HepG2 (cell line): ENCODE results near the gene GPS1. TPM values are rescaled to one million over a fixed set of nuclear protein-coding genes. Genes with fewer than 3 reads are reported as not detected.

ENCODE experiments used
- ATAC-seq: fragments of 200-7000 bp; cut with Tn5 transposase; 3 replicates; pipeline ENCODE4 v1.9.1; 2020; ENCODE audit warnings: mild to moderate bottlenecking, moderate library complexity
- BruUV-seq: library from RNA; stranded (reverse); fragments of 400-500 nt; replicated peaks from 2 replicates; lab custom pipeline; 2021; lab: Mats Ljungman, UMichigan
- CTCF ChIA-PET: fragments of 300-600 bp; formaldehyde crosslinking; extraction: SDS; loops from one replicate; lab custom pipeline; 2021; ENCODE audit warnings: low total read pairs, inconsistent platforms, low intra/inter-chr PET ratio; lab: Yijun Ruan, JAX
- POLR2A ChIA-PET: fragments of 350-600 bp; sonication (Branson Sonifier 250); formaldehyde crosslinking; loops from one replicate; lab custom pipeline; 2020; ENCODE audit warnings: antibody characterized with exemption, inconsistent platforms; lab: Yijun Ruan, JAX
- DNase-seq: peaks from one replicate; pipeline ENCODE4 v3.0.0-alpha.2; 2015; ENCODE audit warnings: low spot score
- FAIRE-seq: peaks from 3 replicates; lab custom pipeline; 2011; peaks lifted over from hg19 to GRCh38; lab: Jason Lieb, UNC
- H2AFZ ChIP-seq: one replicate; pipeline ENCODE4 v1.6.1; 2011; ENCODE audit warnings: low read length, inconsistent platforms
- H3K27ac ChIP-seq: fragments of 300-600 bp; 3 replicates; pipeline ENCODE4 v1.8.0; 2011; ENCODE audit warnings: mixed run types, mild to moderate bottlenecking, mixed read lengths, low read length, inconsistent platforms; ENCODE audit not compliant: insufficient read depth; ENCODE audit errors: extremely low read length
- H3K27me3 ChIP-seq, 2 experiments: fragments of 200-600 bp in 1 of 2; 2 replicates in 1 of 2; 3 replicates in 1 of 2; pipeline versions ENCODE4 v1.6.0 to v1.8.0; 2011; ENCODE audit warnings: low read length in 2 of 2, mild to moderate bottlenecking in 2 of 2, moderate library complexity in 2 of 2, inconsistent platforms in 1 of 2; ENCODE audit not compliant: insufficient read depth in 2 of 2, control insufficient read depth in 1 of 2
- H3K36me3 ChIP-seq, 2 experiments: fragments of 200-600 bp in 1 of 2; replicated peaks in 1 of 2; 2 replicates in 1 of 2; 3 replicates in 1 of 2; pipeline versions ENCODE4 v1.5.1 to v1.8.0; 2011; ENCODE audit warnings: low read length in 2 of 2, inconsistent platforms in 1 of 2; ENCODE audit not compliant: insufficient read depth in 2 of 2, control insufficient read depth in 1 of 2
- H3K4me1 ChIP-seq: 2 replicates; pipeline ENCODE4 v1.5.1; 2012; ENCODE audit warnings: low read length, inconsistent platforms; ENCODE audit not compliant: insufficient read depth
- H3K4me2 ChIP-seq: 2 replicates; pipeline ENCODE4 v1.6.0; 2011; ENCODE audit warnings: low read depth, low read length, inconsistent platforms
- H3K4me3 ChIP-seq, 3 experiments: fragments of 200-600 bp in 1 of 3; sonication (generic), shearing (Covaris generic) in 1 of 3; replicated peaks in 1 of 3; 2 replicates each; pipeline ENCODE4 v1.5.1; 2011 to 2016; ENCODE audit warnings: low read length in 3 of 3, inconsistent platforms in 2 of 3, low read depth in 2 of 3, mild to moderate bottlenecking in 2 of 3, control low read depth in 1 of 3, mixed read lengths in 1 of 3; ENCODE audit not compliant: insufficient read depth in 1 of 3
- H3K79me2 ChIP-seq: one replicate; pipeline ENCODE4 v1.6.1; 2011; ENCODE audit warnings: low read length, inconsistent platforms; ENCODE audit not compliant: insufficient read depth
- H3K9ac ChIP-seq: 2 replicates; pipeline ENCODE4 v1.6.0; 2011; ENCODE audit warnings: mild to moderate bottlenecking, low read depth, low read length, inconsistent platforms; ENCODE audit not compliant: insufficient read depth
- H3K9me3 ChIP-seq: 2 replicates; pipeline ENCODE4 v1.5.1; 2012; ENCODE audit warnings: mild to moderate bottlenecking, low read length
- H4K20me1 ChIP-seq: 2 replicates; pipeline ENCODE4 v1.6.0; 2011; ENCODE audit warnings: inconsistent platforms, mild to moderate bottlenecking, low read length, moderate library complexity; ENCODE audit not compliant: insufficient read depth
- ELF1 ChIP-seq: sonication (generic); formaldehyde crosslinking; IDR thresholded peaks from 2 replicates; pipeline ENCODE4 v1.4.0; 2020; ENCODE audit warnings: missing genetic modification reagents
- GMEB2 ChIP-seq: IDR thresholded peaks from 2 replicates; pipeline ENCODE4 v1.6.1; 2016; ENCODE audit warnings: missing biosample characterization, missing genetic modification reagents, low read depth
- POLR2G ChIP-seq: fragments of 200-400 bp; formaldehyde crosslinking; IDR thresholded peaks from 2 replicates; pipeline ENCODE4 v1.6.1; 2018; ENCODE audit warnings: mild to moderate bottlenecking, low read depth, low read length, moderate library complexity
- SYNCRIP ChIP-seq: fragments of 200-400 bp; formaldehyde crosslinking; IDR thresholded peaks from 2 replicates; pipeline ENCODE4 v1.6.1; 2018; ENCODE audit warnings: mild to moderate bottlenecking, low read depth, low read length; ENCODE audit not compliant: insufficient read depth
- ZBTB4 ChIP-seq: sonication (generic); formaldehyde crosslinking; IDR thresholded peaks from 2 replicates; pipeline ENCODE4 v1.4.0; 2020; ENCODE audit warnings: missing genetic modification reagents, mild to moderate bottlenecking, borderline replicate concordance
- WGBS: methylation state at CpG from one replicate; pipeline ENCODE4 v1.1.6; 2017; ENCODE audit warnings: low lambda C conversion rate; 5-methylcytosine and 5-hydroxymethylcytosine counted together
- in situ Hi-C: cut with HindIII; loops from 2 replicates; pipeline ENCODE4 v1.10.0; 2017; ENCODE audit warnings: low pct_unique_long_range_greater_than_20kb; ENCODE audit not compliant: extremely low pct_ligation_motif_present
- intact Hi-C: fragments of 100-400 bp; cut with micrococcal nuclease; formaldehyde crosslinking; loops from one replicate; pipeline ENCODE4 v1.10.0; 2022; ENCODE audit not compliant: unreplicated experiment
- polyA plus RNA-seq, 8 experiments: library from polyadenylated mRNA; depleted of rRNA in 3 of 8; stranded (reverse) in 7 of 8; unstranded in 1 of 8; fragments of >200 nt; fragmentation: Illumina TruSeq in 4 of 8; extraction: Trizol in 4 of 8; gene quantifications; 2 replicates each; pipeline versions ENCODE4 v1.2.1 to v1.2.3, GENCODE V29; 2011 to 2016; ENCODE audit warnings: low read depth in 4 of 8, missing spikeins in 1 of 8, mixed read lengths in 1 of 8; ENCODE audit not compliant: insufficient read depth in 1 of 8
- total RNA-seq, 5 experiments: library from RNA; depleted of rRNA; stranded (reverse); fragments of >200 nt; fragmentation: Illumina TruSeq; extraction: Trizol; gene quantifications; 2 replicates each; pipeline ENCODE4 v1.2.3, GENCODE V29; 2016; ENCODE audit warnings: low read depth in 1 of 5
- TF ChIP-seq, protein P1 (sequence below): sonication (generic); formaldehyde crosslinking; IDR thresholded peaks from 2 replicates; pipeline ENCODE4 v1.9.0; 2022; ENCODE audit warnings: missing genetic modification reagents, mild to moderate bottlenecking, borderline replicate concordance
- TF ChIP-seq, protein P2 (sequence below): IDR thresholded peaks from 2 replicates; pipeline ENCODE4 v1.6.1; 2012; ENCODE audit warnings: low read depth, low read length, improper control_type of control experiment
- TF ChIP-seq, protein P3 (sequence below): sonication (generic); formaldehyde crosslinking; IDR thresholded peaks from 2 replicates; pipeline ENCODE4 v1.4.0; 2020; ENCODE audit warnings: missing genetic modification reagents

Gene GPS1
- total and polyA plus RNA-seq, 2 of the 13 experiments (the other 11 are each of a cell fraction or from before 2014, with no cell fraction given) = 124 to 128 TPM

DNA sequence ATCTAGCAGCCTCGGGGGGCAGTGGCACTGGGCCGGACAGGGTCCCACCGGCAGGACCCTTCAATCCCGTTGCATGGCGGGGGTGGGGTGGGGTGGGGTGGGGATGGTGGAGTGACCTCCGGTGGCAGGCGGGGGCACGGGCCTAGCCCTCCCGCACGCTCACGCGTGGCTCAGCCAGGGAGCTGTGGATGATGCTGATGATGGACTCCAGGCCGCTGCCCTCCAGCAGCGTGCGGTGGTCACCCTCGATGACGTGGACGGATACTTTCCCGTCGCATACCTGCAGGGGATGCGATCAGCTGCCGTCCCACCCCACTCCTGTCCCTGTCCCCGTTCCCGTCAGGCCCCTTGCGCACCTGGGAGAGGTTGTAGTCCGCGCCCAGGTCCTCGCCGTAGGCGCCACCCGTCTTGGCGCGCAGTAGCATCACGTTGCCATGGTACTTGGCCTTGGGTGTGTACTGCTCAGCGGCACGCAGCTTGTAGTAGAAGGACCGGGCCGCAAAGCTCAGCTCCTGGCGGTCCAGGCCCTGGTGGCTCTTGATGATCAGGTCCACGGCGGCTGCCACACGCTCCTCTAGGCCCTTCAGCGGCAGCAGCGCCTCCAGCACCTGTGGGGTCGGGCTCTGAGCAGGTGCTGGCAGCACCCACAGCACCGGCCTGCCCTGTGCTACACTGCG, 27.4 kb downstream of the GPS1 start:
- H3K36me3 ChIP-seq = peaks cover 46 to 56% of the 10 kb centered on the region in 2 experiments
- no peak overlapping the region for H3K4me2 ChIP-seq
- H2AFZ ChIP-seq = no peak overlapping the region
- BruUV-seq = no TSS peak
- ChIA-PET POLR2A (interaction anchor here (1.4 to 1.9 kb wide), 2 partner anchors 13 to 17 kb away, joined by 4 to 6 read pairs; partner anchors contain the start of gene DUS1L), CTCF (interaction anchor here (0.6 kb wide), 1 partner anchor 49 kb away, joined by 3 read pairs; no protein-coding TSS in a partner anchor)
- H3K4me1 ChIP-seq = peaks cover 12% of the 10 kb centered on the region
- in situ Hi-C loops (no loop called here), intact Hi-C loops (no loop called here)
- H3K27ac ChIP-seq = no peak overlapping the region
- H3K79me2 ChIP-seq = no peaks in the 10 kb centered on the region
- H3K4me3 ChIP-seq = no peak overlapping the region
- no peaks in the 10 kb centered on the region for H3K9me3 ChIP-seq
- H3K9ac ChIP-seq = no peak overlapping the region
- H4K20me1 ChIP-seq = peaks cover 44% of the 10 kb centered on the region
- 95% methylated on average over 34 of the region's 47 CpGs for WGBS
- DNase-seq (no peak), FAIRE-seq (no peak), ATAC-seq (no peak)
- H3K27me3 ChIP-seq = no peaks in the 10 kb centered on the region
- TF ChIP-seq SYNCRIP (no peak), POLR2G (peak; percentile 44; the same call in 1 of the 2 replicates), ELF1 (CRISPR knock-in tag) (no peak), GMEB2 (CRISPR knock-in tag) (no peak), ZBTB4 (CRISPR knock-in tag) (0 out of 2 replicates have a peak, but pooled peaks have one; percentile 22)
- TF ChIP-seq, protein P1, sequence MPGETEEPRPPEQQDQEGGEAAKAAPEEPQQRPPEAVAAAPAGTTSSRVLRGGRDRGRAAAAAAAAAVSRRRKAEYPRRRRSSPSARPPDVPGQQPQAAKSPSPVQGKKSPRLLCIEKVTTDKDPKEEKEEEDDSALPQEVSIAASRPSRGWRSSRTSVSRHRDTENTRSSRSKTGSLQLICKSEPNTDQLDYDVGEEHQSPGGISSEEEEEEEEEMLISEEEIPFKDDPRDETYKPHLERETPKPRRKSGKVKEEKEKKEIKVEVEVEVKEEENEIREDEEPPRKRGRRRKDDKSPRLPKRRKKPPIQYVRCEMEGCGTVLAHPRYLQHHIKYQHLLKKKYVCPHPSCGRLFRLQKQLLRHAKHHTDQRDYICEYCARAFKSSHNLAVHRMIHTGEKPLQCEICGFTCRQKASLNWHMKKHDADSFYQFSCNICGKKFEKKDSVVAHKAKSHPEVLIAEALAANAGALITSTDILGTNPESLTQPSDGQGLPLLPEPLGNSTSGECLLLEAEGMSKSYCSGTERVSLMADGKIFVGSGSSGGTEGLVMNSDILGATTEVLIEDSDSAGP (CRISPR knock-in tag) = peak; percentile 22; the same call in 1 of the 2 replicates
- TF ChIP-seq, protein P2, sequence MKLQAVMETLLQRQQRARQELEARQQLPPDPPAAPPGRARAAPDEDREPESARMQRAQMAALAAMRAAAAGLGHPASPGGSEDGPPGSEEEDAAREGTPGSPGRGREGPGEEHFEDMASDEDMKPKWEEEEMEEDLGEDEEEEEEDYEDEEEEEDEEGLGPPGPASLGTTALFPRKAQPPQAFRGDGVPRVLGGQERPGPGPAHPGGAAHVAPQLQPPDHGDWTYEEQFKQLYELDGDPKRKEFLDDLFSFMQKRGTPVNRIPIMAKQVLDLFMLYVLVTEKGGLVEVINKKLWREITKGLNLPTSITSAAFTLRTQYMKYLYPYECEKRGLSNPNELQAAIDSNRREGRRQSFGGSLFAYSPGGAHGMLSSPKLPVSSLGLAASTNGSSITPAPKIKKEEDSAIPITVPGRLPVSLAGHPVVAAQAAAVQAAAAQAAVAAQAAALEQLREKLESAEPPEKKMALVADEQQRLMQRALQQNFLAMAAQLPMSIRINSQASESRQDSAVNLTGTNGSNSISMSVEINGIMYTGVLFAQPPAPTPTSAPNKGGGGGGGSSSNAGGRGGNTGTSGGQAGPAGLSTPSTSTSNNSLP = no peak
- TF ChIP-seq, protein P3, sequence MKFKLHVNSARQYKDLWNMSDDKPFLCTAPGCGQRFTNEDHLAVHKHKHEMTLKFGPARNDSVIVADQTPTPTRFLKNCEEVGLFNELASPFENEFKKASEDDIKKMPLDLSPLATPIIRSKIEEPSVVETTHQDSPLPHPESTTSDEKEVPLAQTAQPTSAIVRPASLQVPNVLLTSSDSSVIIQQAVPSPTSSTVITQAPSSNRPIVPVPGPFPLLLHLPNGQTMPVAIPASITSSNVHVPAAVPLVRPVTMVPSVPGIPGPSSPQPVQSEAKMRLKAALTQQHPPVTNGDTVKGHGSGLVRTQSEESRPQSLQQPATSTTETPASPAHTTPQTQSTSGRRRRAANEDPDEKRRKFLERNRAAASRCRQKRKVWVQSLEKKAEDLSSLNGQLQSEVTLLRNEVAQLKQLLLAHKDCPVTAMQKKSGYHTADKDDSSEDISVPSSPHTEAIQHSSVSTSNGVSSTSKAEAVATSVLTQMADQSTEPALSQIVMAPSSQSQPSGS = no peak
